GM12801 (cell line): ENCODE measurements around the gene C1GALT1C1L.

Experiments used
- CTCF ChIP-seq: IDR thresholded peaks from one replicate; pipeline ENCODE4 v1.5.1; 2011; ENCODE audit warnings: control low read depth; ENCODE audit not compliant: insufficient read length; ENCODE audit errors: extremely low read depth

C1GALT1C1L gene

DNA sequence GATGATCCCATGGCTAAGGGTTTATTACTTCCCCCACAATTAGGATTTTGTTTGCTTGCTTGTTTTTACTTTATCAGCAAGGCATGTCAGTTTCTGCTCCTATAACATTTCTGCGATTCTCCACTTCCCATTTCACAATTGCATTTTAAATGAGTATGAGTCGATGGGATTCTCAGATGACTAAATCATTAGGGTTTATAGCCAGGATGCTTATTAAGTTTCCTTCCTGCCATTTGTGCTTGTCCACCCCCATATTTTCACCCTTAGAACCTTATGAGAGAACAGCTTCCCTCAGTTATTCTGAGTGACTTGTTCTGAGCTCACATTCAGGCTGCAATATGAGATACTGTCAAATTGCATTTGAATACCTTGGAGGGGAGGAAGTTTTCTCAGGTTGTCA lies 37.9 kb upstream of the C1GALT1C1L start:
- no peak for TF ChIP-seq CTCF

DNA sequence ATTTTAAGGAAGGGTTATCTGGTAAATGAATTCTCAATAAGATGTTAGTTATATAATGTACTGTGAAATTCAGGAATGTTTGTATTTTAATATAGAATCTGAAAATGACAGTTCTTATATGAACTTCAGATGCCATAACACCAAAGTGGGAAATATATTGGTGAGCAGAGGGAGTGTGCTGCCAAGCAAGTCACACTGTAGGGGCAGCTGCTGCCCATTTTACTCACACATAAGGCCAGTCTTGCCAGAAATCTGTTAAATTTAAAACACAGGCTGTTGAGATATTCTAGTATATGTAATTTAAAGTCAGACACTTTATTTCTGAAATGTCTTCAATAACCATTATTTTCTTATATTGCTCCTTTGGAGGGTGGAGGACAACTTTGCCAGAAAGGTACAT lies 34.6 kb upstream of the C1GALT1C1L start:
- no peak for TF ChIP-seq CTCF

- no peak for TF ChIP-seq CTCF
These were observed 32.7 kb upstream of the C1GALT1C1L start for GRCh38 chr2:43708891-43709290.

- no peak for TF ChIP-seq CTCF
These were observed 31.9 kb upstream of the C1GALT1C1L start for GRCh38 chr2:43708178-43708577.

DNA sequence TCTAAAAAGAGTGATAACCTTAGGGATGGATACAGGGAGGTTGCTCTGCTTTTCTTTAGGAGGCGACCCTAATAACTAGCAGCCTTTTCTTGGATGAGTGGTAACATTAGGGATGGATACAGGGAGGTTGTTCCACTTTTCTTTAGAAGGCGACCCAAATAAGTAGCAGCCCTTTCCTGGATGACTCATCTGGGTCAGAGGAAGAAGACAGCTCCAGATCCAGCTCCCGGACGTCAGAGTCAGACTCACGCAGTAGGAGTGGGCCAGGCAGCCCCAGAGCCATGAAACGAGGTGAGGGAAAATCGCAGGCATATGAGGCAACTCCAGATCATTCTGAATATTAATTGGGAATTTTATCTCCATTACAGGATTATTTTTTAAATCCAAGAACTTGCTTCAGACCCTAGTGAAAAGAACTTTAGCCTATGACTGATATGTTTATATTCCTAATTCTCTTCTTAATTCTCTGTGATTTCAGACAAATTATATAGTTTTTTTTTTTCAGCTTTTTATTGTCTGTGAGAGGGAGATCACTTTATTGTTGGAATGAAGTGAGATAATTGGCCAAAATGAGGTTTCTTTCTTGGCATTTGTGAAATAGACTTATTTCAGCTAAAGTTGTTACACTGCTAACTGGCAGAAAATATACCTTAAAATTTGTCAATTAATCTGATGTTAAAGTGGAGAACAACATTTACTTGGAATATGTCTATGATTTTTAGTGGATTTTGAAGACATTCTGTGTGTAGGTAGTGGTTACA lies 31.2 kb upstream of the C1GALT1C1L start:
- TF ChIP-seq CTCF = no peak

DNA sequence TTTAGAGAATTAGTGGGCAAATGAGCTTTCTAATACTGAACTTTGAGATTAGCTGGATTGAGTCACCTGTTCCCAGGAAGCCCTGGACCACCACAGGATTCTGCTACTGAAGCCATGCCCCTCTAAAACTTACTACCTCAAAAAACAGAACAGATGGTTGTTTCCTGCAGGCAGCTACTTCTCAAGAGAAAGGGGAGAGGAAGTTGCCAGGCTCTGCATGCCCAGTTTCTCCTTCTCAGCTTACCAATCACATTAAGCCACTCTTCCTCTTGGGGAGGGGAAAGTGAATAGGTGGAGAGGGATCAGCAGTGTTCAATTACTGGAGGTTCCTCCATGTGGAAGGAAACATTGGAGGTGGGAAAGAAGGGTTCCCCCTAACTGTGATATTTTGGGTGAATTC lies 24.9 kb upstream of the C1GALT1C1L start:
- no peak for TF ChIP-seq CTCF

- no peak for TF ChIP-seq CTCF
These were observed 23.5 kb upstream of the C1GALT1C1L start for GRCh38 chr2:43699761-43700160.
